KMS-11 (cell line): ENCODE results near the gene CDH16.

Experiments used
- H2AFZ ChIP-seq: fragments of 200-600 bp; sonication (generic); 2 replicates; pipeline ENCODE4 v1.6.1; 2016; ENCODE audit warnings: antibody characterized with exemption, mixed run types, low read depth
- H3K27ac ChIP-seq: fragments of 200-600 bp; sonication (generic); 2 replicates; pipeline ENCODE4 v1.6.1; 2016; ENCODE audit warnings: mild to moderate bottlenecking, mixed run types
- H3K27me3 ChIP-seq: fragments of 200-600 bp; sonication (generic); 2 replicates; pipeline ENCODE4 v1.6.1; 2017; ENCODE audit warnings: mild to moderate bottlenecking, low read depth, mixed run types, moderate library complexity; ENCODE audit not compliant: insufficient read depth
- H3K36me3 ChIP-seq: fragments of 200-600 bp; sonication (generic); 2 replicates; pipeline ENCODE4 v1.6.1; 2017; ENCODE audit warnings: mild to moderate bottlenecking, mixed run types; ENCODE audit not compliant: insufficient read depth
- H3K4me1 ChIP-seq: fragments of 200-600 bp; sonication (generic); 2 replicates; pipeline ENCODE4 v1.6.1; 2016; ENCODE audit warnings: mild to moderate bottlenecking, low read depth, mixed run types; ENCODE audit not compliant: poor library complexity, severe bottlenecking
- H3K4me2 ChIP-seq: fragments of 200-600 bp; sonication (generic); 2 replicates; pipeline ENCODE4 v1.7.0; 2016; ENCODE audit warnings: mild to moderate bottlenecking, mixed run types
- H3K4me3 ChIP-seq: fragments of 200-600 bp; sonication (generic); IDR thresholded peaks from 2 replicates; pipeline ENCODE4 v1.6.1; 2017; ENCODE audit warnings: low read depth, low read length, mixed read lengths; ENCODE audit not compliant: insufficient read depth
- H3K79me2 ChIP-seq: fragments of 200-600 bp; sonication (generic); 2 replicates; pipeline ENCODE4 v1.6.1; 2016; ENCODE audit warnings: low read depth, mixed run types; ENCODE audit not compliant: insufficient read depth
- H3K9ac ChIP-seq: fragments of 200-600 bp; sonication (generic); 2 replicates; pipeline ENCODE4 v1.6.1; 2016; ENCODE audit warnings: mild to moderate bottlenecking, mixed run types
- H4K20me1 ChIP-seq: fragments of 200-600 bp; sonication (generic); 2 replicates; pipeline ENCODE4 v1.6.1; 2016; ENCODE audit warnings: mild to moderate bottlenecking, mixed run types; ENCODE audit not compliant: insufficient read depth
- CTCF ChIP-seq: fragments of 200-600 bp; sonication (generic); conservative IDR thresholded peaks from 2 replicates; pipeline ENCODE4 v1.6.1; 2017; ENCODE audit warnings: low read depth, mild to moderate bottlenecking, antibody characterized with exemption, low read length, moderate library complexity, mixed read lengths

The CDH16 gene

DNA sequence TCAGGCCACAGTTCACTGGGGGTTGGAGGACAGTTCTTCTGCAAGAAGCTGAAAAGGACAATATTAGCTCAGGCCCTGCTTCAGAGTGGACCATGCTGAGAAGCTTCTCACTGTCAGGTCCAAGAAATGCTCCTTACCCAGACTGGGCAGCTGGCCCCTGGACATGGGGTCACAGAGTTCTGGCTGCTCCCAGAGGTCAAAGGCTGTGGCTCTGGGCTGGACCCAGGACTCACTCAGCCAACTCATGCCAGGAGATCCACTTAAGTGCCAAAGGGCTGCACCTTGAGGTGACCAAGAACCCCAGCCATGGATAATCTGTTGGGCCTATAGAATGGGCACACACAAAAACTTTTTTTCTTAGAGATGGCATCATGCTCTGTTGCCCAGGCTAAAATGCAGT, 20.7 kb upstream of the CDH16 start:
- Histone ChIP-seq H4K20me1 (no peaks in the 10 kb centered on the region), H3K27ac (no peak overlapping the region), H2AFZ (no peak overlapping the region), H3K4me3 (no peak overlapping the region), H3K79me2 (peaks cover 7% of the 10 kb centered on the region; the same call in 1 of the 2 replicates), H3K4me2 (no peak overlapping the region), H3K9ac (no peak overlapping the region), H3K27me3 (no peaks in the 10 kb centered on the region), H3K4me1 (peaks cover 12% of the 10 kb centered on the region), H3K36me3 (no peaks in the 10 kb centered on the region)
- no peak for TF ChIP-seq CTCF

- TF ChIP-seq CTCF: no peak
- H3K4me3 ChIP-seq: no peak overlapping the region
- H3K27me3 ChIP-seq: no peaks in the 10 kb centered on the region
- H3K9ac ChIP-seq: no peak overlapping the region
- H3K4me2 ChIP-seq: no peak overlapping the region
- H3K4me1 ChIP-seq: peaks cover 19% of the 10 kb centered on the region
- H3K36me3 ChIP-seq: no peaks in the 10 kb centered on the region
- peaks cover 19% of the 10 kb centered on the region for H3K79me2 ChIP-seq
- no peak overlapping the region for H2AFZ ChIP-seq
- no peak overlapping the region for H3K27ac ChIP-seq
- no peaks in the 10 kb centered on the region for H4K20me1 ChIP-seq
Observed at GRCh38 chr16:66937725-66938337, 19.1 kb upstream of the CDH16 start.

GRCh38 chr16:66936889-66937554, 18.3 kb upstream of the CDH16 start:
- TF ChIP-seq CTCF: no peak
- Histone ChIP-seq H3K36me3 (no peaks in the 10 kb centered on the region), H3K27me3 (no peaks in the 10 kb centered on the region), H3K4me1 (peaks cover 24% of the 10 kb centered on the region), H3K27ac (no peak overlapping the region), H3K4me3 (no peak overlapping the region), H3K79me2 (peaks cover 22% of the 10 kb centered on the region), H3K9ac (no peak overlapping the region), H3K4me2 (no peak overlapping the region), H4K20me1 (no peaks in the 10 kb centered on the region), H2AFZ (no peak overlapping the region)

DNA sequence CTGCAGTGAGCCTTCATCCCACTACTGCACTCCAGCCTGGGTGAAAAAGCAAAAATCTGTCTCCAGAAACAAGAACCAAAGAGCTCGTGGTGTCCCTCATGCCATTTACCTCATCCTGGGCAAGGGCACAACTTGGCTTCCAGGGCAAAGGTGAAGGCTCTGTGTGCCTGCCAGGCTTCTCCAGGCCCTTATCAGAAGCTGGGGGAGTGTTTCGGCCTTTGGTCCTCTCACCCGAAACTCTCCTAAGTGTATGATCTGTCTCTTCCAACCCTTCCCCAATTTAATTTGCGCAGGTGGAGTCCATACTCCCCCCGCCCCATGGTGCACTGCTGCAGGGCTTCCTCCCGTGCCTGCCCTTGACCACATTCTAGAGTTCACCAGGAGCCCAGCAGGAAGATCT, 17.8 kb upstream of the CDH16 start:
- no peak overlapping the region for H3K4me3 ChIP-seq
- H3K4me1 ChIP-seq: peaks cover 27% of the 10 kb centered on the region
- H3K9ac ChIP-seq: no peak overlapping the region
- no peaks in the 10 kb centered on the region for H4K20me1 ChIP-seq
- H3K79me2 ChIP-seq: peaks cover 22% of the 10 kb centered on the region
- no peak for TF ChIP-seq CTCF
- no peaks in the 10 kb centered on the region for H3K27me3 ChIP-seq
- no peak overlapping the region for H2AFZ ChIP-seq
- H3K36me3 ChIP-seq: no peaks in the 10 kb centered on the region
- H3K4me2 ChIP-seq: no peak overlapping the region
- H3K27ac ChIP-seq: no peak overlapping the region
